ENCODE data around the gene USP10.

Gene USP10

DNA sequence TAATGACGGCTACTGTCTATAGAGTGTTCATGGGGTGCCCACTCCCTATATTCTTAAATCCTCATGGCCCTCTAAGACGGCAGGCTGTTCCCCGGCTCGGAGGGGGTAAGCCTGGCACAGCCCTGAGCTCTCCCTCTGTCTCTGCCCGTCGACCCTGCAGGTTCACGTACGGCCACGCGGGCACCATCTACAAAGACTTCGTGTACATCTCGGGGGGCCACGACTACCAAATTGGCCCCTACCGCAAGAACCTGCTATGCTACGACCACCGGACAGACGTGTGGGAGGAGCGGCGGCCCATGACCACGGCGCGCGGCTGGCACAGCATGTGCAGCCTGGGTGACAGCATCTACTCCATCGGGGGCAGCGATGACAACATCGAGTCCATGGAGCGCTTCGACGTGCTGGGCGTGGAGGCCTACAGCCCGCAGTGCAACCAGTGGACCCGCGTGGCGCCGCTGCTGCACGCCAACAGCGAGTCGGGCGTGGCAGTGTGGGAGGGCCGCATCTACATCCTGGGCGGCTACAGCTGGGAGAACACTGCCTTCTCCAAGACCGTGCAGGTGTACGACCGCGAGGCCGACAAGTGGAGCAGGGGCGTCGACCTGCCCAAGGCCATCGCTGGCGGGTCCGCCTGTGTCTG is 38.3 kb upstream of the USP10 start:
- Histone ChIP-seq H3K27me3 (ENCODE audit: control insufficient read depth, insufficient read depth, low read length) (no peaks in the 10 kb centered on the region), H3K4me3 (ENCODE audit: low read length) (no peak overlapping the region), H3K4me1 (ENCODE audit: control insufficient read depth, insufficient read depth, low read length) (no peaks in the 10 kb centered on the region), H3K4me2 (ENCODE audit: low read length) (no peak overlapping the region), H3K36me3 (ENCODE audit: insufficient read depth, low read length) (peaks cover 77% of the 10 kb centered on the region), H3K9me3 (replicated peaks; ENCODE audit: low read length) (no peaks in the 10 kb centered on the region), H3K9ac (ENCODE audit: low read depth, low read length) (no peak overlapping the region)

DNA sequence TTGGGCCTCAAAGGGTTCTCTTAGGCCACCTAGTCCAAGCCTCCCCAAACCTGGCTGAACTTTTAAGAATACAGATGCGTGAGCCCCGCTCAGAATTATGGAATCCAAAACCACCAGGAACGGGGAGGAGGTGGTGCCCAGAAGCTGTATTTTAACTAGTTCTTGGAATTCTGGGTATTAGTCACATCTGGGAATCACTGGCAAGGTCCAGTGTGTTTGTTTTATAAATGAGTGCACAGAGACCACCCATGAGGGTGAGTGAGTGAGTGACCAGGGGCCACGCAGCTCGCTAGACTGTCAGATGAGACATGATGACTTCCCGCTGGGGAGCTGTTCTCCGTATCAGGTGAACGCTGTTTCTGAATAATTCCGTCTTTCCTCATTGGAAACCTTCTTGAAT is 37.3 kb upstream of the USP10 start:
- Histone ChIP-seq H3K9me3 (replicated peaks; ENCODE audit: low read length) (no peaks in the 10 kb centered on the region), H3K36me3 (ENCODE audit: insufficient read depth, low read length) (peaks cover 69% of the 10 kb centered on the region)

DNA sequence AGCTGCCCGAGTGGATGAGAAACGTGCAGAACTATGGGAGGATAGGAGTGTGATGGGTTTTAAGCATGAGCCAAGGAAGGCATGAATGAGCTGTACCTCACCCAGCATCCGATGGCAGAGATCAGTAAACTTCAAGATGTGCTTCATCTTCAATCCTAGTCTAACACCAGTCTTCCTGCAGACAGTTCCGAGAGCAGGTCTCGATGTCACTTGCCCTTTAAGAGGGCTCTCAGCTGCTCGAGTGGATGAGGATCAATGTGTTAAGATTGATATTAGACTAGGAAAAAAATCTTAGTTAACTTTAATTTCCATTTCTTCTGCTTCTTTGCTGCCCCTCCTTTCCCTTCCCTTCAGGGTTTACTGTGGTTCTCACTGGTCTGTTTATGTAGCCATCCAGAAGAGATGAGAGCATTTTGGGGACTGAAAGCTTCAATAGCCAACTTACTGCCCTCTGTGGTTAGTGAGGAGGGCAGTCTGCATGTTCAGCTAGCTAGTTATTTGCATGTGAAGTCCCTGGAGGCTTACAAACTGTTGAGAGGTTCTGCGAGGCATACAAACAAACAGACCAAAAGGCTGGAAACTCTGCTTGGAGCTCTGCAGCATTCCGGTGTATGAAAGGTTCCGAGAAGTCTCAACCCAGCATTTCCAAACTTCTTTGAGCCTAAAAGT is 36.2 kb upstream of the USP10 start:
- no peak overlapping the region for H3K9ac ChIP-seq (ENCODE audit: low read depth, low read length)
- no peak overlapping the region for H3K4me3 ChIP-seq (ENCODE audit: low read length)
- H3K36me3 ChIP-seq (ENCODE audit: insufficient read depth, low read length): peaks cover 59% of the 10 kb centered on the region
- H3K9me3 ChIP-seq (replicated peaks; ENCODE audit: low read length): no peaks in the 10 kb centered on the region
- no peaks in the 10 kb centered on the region for H3K27me3 ChIP-seq (ENCODE audit: control insufficient read depth, insufficient read depth, low read length)
- no peaks in the 10 kb centered on the region for H3K4me1 ChIP-seq (ENCODE audit: control insufficient read depth, insufficient read depth, low read length)
- no peak overlapping the region for H3K4me2 ChIP-seq (ENCODE audit: low read length)

More for the DNA sequence above, 37.3 kb upstream of the USP10 start:
- Histone ChIP-seq H3K27me3 (ENCODE audit: control insufficient read depth, insufficient read depth, low read length) (no peaks in the 10 kb centered on the region), H3K4me2 (ENCODE audit: low read length) (no peak overlapping the region), H3K4me1 (ENCODE audit: control insufficient read depth, insufficient read depth, low read length) (no peaks in the 10 kb centered on the region), H3K4me3 (ENCODE audit: low read length) (no peak overlapping the region), H3K9ac (ENCODE audit: low read depth, low read length) (no peak overlapping the region)

DNA sequence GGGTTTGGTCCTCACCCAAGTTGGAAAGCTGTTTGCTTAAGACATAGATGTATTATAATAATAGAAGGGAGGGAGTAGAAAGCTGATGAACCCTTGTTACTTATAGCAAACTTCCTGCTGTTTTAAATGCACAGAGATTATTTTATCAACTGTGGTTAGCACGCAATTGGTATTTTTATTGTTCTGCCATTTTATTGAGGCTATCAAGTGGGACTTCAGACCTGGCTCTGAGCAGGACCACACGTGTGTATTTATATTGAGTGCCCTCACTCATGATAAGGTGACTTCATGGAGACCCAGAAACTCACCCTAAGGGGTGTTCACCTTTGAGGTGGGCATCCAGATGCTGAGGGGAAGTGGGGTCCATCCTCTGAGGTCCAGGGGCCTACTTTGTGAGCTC is 34.4 kb upstream of the USP10 start:
- Histone ChIP-seq H3K27me3 (ENCODE audit: control insufficient read depth, insufficient read depth, low read length) (no peaks in the 10 kb centered on the region), H3K4me1 (ENCODE audit: control insufficient read depth, insufficient read depth, low read length) (no peaks in the 10 kb centered on the region), H3K36me3 (ENCODE audit: insufficient read depth, low read length) (peaks cover 46% of the 10 kb centered on the region), H3K4me3 (ENCODE audit: low read length) (no peak overlapping the region), H3K4me2 (ENCODE audit: low read length) (no peak overlapping the region), H3K9me3 (replicated peaks; ENCODE audit: low read length) (no peaks in the 10 kb centered on the region), H3K9ac (ENCODE audit: low read depth, low read length) (no peak overlapping the region)

DNA sequence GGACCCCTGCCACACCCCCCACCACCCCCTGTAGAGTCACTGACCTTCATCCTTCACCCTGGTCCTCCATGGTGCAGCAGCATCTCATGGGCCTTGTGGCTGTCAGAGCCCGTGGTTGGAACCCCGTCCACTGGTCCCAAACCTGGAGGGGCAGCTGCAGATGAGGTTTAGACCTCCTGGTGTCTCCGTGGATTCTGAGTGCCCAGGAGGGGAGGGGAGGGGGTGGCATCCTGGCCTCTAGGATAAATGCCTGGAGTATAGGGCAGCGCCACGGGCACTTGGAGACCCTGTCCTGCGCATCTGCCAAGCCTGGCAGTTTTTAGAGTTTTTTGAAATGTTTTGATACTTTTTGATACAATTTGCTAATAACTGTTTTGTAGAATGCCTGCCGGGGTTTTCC is 34.0 kb upstream of the USP10 start:
- Histone ChIP-seq H3K9ac (ENCODE audit: low read depth, low read length) (no peak overlapping the region), H3K9me3 (replicated peaks; ENCODE audit: low read length) (no peaks in the 10 kb centered on the region), H3K27me3 (ENCODE audit: control insufficient read depth, insufficient read depth, low read length) (no peaks in the 10 kb centered on the region), H3K4me1 (ENCODE audit: control insufficient read depth, insufficient read depth, low read length) (no peaks in the 10 kb centered on the region), H3K36me3 (ENCODE audit: insufficient read depth, low read length) (peaks cover 44% of the 10 kb centered on the region), H3K4me3 (ENCODE audit: low read length) (no peak overlapping the region), H3K4me2 (ENCODE audit: low read length) (no peak overlapping the region)

DNA sequence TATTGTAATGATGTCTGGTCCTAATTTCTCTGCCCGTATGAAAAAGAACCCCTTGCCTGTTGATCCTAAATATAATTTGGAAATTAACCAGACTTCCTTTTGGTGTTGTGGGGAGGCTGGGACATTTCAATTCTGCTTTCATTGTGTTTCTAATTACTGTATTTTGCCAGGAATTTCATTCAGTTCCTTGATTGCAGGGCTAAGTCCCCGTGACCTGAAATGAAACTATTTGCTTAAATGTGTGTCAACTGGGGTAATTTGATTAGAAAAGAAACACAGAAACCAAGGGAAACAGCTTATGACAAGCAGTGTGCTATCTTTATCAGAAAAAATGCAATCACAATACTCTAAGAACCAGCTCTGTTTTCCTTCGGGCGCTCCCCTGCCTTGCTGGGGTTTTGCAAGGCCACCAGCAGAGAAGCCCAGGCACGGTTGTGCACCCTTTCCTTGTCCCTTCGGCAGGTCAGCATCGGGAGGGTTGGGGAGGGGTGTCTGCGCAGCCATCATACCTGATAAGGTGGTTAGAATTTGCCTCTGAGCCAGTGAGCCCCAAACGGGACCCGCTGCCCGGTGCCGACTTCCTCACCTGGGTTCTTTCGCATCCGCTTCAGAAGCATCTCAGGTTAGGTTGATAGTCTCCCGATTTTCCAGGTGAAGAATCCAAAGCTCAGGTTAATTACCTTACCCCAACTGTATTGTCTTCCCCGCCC is 32.0 kb upstream of the USP10 start:
- H3K9ac ChIP-seq (ENCODE audit: low read depth, low read length): no peak overlapping the region
- H3K4me3 ChIP-seq (ENCODE audit: low read length): no peak overlapping the region
- no peaks in the 10 kb centered on the region for H3K4me1 ChIP-seq (ENCODE audit: control insufficient read depth, insufficient read depth, low read length)
- peaks cover 30% of the 10 kb centered on the region for H3K36me3 ChIP-seq (ENCODE audit: insufficient read depth, low read length)
- H3K4me2 ChIP-seq (ENCODE audit: low read length): no peak overlapping the region
- no peaks in the 10 kb centered on the region for H3K27me3 ChIP-seq (ENCODE audit: control insufficient read depth, insufficient read depth, low read length)
- no peaks in the 10 kb centered on the region for H3K9me3 ChIP-seq (replicated peaks; ENCODE audit: low read length)

DNA sequence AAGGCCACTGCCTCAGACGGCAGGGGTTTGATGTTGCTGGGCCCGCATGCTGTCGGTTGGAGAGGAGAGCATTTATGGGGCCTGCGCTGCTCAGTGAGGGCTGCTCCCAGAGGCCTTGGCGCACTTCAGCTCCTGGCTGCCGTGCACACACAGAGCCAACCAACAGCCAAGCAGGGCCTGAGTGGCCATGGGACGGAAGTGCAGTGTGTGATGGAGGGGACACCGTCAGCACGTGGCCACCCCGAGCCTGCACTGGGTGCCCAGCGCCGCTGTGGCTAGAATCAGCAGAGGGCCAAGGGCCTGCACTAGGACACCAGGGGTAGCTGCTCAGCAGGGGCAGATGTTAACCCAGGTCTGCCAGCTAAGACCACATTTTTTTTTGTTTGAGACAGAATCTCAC is 29.7 kb upstream of the USP10 start:
- Histone ChIP-seq H3K9ac (ENCODE audit: low read depth, low read length) (no peak overlapping the region), H3K4me1 (ENCODE audit: control insufficient read depth, insufficient read depth, low read length) (no peaks in the 10 kb centered on the region), H3K27me3 (ENCODE audit: control insufficient read depth, insufficient read depth, low read length) (no peaks in the 10 kb centered on the region), H3K36me3 (ENCODE audit: insufficient read depth, low read length) (peaks cover 9% of the 10 kb centered on the region), H3K4me3 (ENCODE audit: low read length) (no peak overlapping the region), H3K9me3 (replicated peaks; ENCODE audit: low read length) (no peaks in the 10 kb centered on the region), H3K4me2 (ENCODE audit: low read length) (no peak overlapping the region)

DNA sequence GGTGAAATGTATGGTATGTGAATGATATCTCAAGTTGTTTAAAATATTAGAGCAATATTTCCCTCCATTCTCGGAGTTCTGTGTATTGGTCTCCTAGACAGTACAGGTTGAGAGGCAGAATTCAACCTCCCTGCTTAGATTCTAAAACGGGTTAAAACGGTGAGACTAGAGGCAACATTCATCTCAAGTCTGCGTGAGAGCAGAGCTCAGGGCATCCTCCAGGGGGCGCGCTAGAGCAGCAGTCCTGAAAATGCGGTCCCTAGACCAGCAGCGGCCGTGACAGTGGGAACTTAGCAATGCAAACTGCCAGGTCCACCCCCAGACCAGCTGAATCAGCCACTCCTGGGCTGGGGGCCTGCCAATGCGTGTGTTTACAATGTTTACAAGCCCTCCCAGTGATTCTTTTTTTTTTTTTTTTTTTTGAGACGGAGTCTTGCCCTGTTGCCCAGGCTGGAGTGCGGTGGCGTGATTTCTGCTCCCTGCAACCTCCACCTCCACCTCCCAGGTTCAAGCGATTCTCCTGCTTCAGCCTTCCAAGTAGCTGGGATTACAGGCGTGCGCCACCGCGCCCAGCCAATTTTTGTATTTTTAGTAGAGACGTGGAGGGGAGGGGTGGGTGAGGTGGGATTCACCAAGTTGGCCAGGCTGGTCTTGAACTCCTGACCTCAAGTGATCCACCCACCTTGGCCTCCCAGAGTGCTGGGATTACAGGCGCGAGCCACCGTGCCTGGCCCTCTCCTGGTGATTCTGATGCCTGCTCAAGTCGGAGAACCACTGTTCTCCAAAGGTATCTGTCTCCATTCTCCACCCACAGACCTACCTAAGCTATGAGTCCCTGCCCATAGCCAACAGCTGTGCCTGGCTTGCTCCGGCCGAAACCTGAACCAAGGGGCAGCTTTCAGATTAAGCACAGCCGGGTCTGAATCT is 27.3 kb upstream of the USP10 start:
- no peaks in the 10 kb centered on the region for H3K4me1 ChIP-seq (ENCODE audit: control insufficient read depth, insufficient read depth, low read length)
- H3K36me3 ChIP-seq (ENCODE audit: insufficient read depth, low read length): no peaks in the 10 kb centered on the region
- no peak overlapping the region for H3K4me2 ChIP-seq (ENCODE audit: low read length)
- H3K27me3 ChIP-seq (ENCODE audit: control insufficient read depth, insufficient read depth, low read length): peaks cover 6% of the 10 kb centered on the region
- H3K9ac ChIP-seq (ENCODE audit: low read depth, low read length): no peak overlapping the region
- H3K4me3 ChIP-seq (ENCODE audit: low read length): no peak overlapping the region
- no peaks in the 10 kb centered on the region for H3K9me3 ChIP-seq (replicated peaks; ENCODE audit: low read length)

DNA sequence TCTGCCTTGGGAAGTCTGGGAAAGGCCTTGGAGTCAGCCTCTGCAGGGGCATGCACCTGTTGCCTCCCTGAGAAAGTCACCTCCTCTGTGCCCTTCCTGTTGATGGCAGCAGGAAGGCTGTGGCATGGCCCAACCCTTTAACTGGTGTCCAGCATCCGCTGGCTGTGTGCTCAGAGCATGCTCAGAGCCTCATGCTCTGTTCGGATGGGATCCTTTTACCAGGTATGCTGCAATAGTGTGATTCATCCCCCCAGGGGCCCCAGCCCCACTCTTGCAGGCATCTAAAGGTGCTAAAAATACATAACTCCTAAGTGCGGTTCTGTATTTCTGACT is 26.6 kb upstream of the USP10 start:
- H3K27me3 ChIP-seq (ENCODE audit: control insufficient read depth, insufficient read depth, low read length): peaks cover 11% of the 10 kb centered on the region

DNA sequence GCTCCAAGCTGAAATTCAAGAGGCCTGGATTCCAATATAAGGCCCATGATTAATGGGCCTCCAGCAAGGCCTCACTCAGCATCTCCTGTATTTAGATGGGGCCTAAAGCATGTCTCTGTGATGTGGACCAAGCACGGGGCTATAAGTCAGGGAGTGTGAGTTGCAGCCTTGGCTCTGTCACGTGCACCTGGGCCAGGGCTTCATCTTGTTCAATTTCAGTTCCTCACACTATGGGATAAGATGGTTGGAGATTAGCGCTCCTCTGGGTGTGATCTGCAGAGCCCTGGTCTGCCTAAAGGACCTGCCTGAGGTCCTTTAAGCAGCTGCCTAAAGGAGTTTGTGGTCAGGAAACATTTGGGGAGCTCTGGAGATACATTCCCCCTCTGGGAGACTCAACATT is 26.2 kb upstream of the USP10 start:
- H3K4me1 ChIP-seq (ENCODE audit: control insufficient read depth, insufficient read depth, low read length): no peaks in the 10 kb centered on the region
- no peak overlapping the region for H3K9ac ChIP-seq (ENCODE audit: low read depth, low read length)
- H3K9me3 ChIP-seq (replicated peaks; ENCODE audit: low read length): no peaks in the 10 kb centered on the region
- no peak overlapping the region for H3K4me2 ChIP-seq (ENCODE audit: low read length)
- no peak overlapping the region for H3K4me3 ChIP-seq (ENCODE audit: low read length)
- no peaks in the 10 kb centered on the region for H3K36me3 ChIP-seq (ENCODE audit: insufficient read depth, low read length)
- H3K27me3 ChIP-seq (ENCODE audit: control insufficient read depth, insufficient read depth, low read length): peaks cover 11% of the 10 kb centered on the region

More for the DNA sequence above, 26.6 kb upstream of the USP10 start:
- Histone ChIP-seq H3K36me3 (ENCODE audit: insufficient read depth, low read length) (no peaks in the 10 kb centered on the region), H3K9me3 (replicated peaks; ENCODE audit: low read length) (no peaks in the 10 kb centered on the region), H3K4me3 (ENCODE audit: low read length) (no peak overlapping the region), H3K4me1 (ENCODE audit: control insufficient read depth, insufficient read depth, low read length) (no peaks in the 10 kb centered on the region), H3K4me2 (ENCODE audit: low read length) (no peak overlapping the region), H3K9ac (ENCODE audit: low read depth, low read length) (no peak overlapping the region)

DNA sequence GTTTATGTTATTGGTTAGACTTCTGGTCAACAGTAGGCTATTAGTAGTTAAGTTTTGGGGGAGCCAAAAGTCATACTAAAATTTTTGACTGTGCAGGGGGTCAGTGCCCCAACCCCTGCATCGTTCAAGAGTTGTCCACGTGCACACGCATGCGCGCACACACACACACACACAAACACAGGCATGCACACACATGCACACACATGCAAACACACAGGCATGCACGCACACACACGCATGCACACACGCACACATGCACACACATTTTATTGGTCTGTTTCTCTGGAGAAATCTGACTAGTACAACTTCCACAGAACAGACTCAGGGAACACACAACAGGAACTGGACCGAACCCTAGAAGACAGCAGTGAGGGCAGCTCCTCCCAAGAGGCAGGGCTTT is 24.4 kb upstream of the USP10 start:
- H3K9ac ChIP-seq (ENCODE audit: low read depth, low read length): no peak overlapping the region
- no peak overlapping the region for H3K4me2 ChIP-seq (ENCODE audit: low read length)
- no peaks in the 10 kb centered on the region for H3K9me3 ChIP-seq (replicated peaks; ENCODE audit: low read length)
- H3K27me3 ChIP-seq (ENCODE audit: control insufficient read depth, insufficient read depth, low read length): peaks cover 15% of the 10 kb centered on the region
- no peaks in the 10 kb centered on the region for H3K4me1 ChIP-seq (ENCODE audit: control insufficient read depth, insufficient read depth, low read length)
- H3K4me3 ChIP-seq (ENCODE audit: low read length): no peak overlapping the region
- H3K36me3 ChIP-seq (ENCODE audit: insufficient read depth, low read length): no peaks in the 10 kb centered on the region

Data from skeletal muscle satellite cell (primary cell).